ENCODE measurements around the gene RYR2. TPM values are rescaled to one million over a fixed set of nuclear protein-coding genes. Genes with fewer than 3 reads are reported as not detected.

The RYR2 gene
- total and polyA plus RNA-seq, 9 of the 15 experiments (the other 6 are each of a cell fraction or from before 2014, with no cell fraction given), result 0.03 to 0.42 (median 0.14) TPM

DNA sequence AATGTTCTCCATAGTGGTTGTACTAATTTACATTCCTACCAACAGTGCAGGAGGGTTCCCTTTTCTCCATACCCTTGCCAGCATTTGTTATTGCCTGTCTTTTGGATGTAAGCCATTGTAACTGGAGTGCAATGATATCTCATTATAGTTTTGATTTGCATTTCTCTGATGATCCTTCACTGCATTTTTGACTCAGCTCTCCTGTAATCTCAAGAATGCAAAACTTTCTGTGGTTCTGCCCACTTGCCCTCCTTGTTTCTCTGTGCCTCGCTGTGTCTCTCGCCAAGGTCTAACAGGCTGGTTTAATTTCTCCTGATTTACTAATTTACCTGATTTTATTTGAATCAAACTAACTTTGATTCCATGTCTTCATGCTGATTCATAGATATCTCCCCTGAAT, 440.8 kb downstream of the RYR2 start:
- in situ Hi-C loops (cut with MboI), result no loop called here
- no peak overlapping the region for H3K4me3 ChIP-seq
- 0% methylated on average over 2 of the region's 2 CpGs for WGBS (ENCODE audit: insufficient coverage, low coverage, missing lambda C conversion rate)
- no peak overlapping the region for H3K9ac ChIP-seq (ENCODE audit: insufficient read depth in 1 of 2, low read depth in 2 of 2, low read length in 2 of 2)
- H3K4me2 ChIP-seq (ENCODE audit: insufficient read depth, low read length), result no peak overlapping the region
- H3K9me1 ChIP-seq (ENCODE audit: control insufficient read depth, insufficient read depth, low read length), result no peaks in the 10 kb centered on the region
- intact Hi-C loops (cut with micrococcal nuclease), result no loop called here
- no peak overlapping the region for H2AFZ ChIP-seq (ENCODE audit: low read depth, low read length)
- H3K9me3 ChIP-seq (replicated peaks; ENCODE audit: control insufficient read depth, insufficient read depth, low read depth, low read length), result no peaks in the 10 kb centered on the region; the same call in 1 of the 2 replicates
- TF ChIP-seq IFI16 (CRISPR knock-in tag; IDR thresholded peaks at IDR 0.05), result no peak
- no peak for ATAC-seq
- POLR2A ChIA-PET, result no interaction called here
- H3K27me3 ChIP-seq (ENCODE audit: control insufficient read depth in 2 of 2, insufficient read depth in 2 of 2, low read length in 2 of 2), result no peaks in the 10 kb centered on the region
- no peaks in the 10 kb centered on the region for H3K79me2 ChIP-seq (ENCODE audit: control insufficient read depth, insufficient read depth, low read length)
- no peaks in the 10 kb centered on the region for H4K20me1 ChIP-seq (replicated peaks; ENCODE audit: control insufficient read depth, insufficient read depth, low read length)
- CTCF ChIA-PET (ENCODE audit: low intra/inter-chr PET ratio), result no interaction called here
- no TSS peak for BruUV-seq (replicated peaks)
- no peaks in the 10 kb centered on the region for H3K4me1 ChIP-seq (replicated peaks in 1 of 2; ENCODE audit: control insufficient read depth in 2 of 2, insufficient read depth in 2 of 2, low read length in 2 of 2)
- FAIRE-seq, result no peak
- DNase-seq (ENCODE audit: extremely low read depth in 1 of 4, low spot score in 3 of 4), result no peak
- no peak overlapping the region for H3K27ac ChIP-seq (ENCODE audit: extremely low read depth, low read depth, low read length)
- H3K36me3 ChIP-seq (ENCODE audit: control insufficient read depth, insufficient read depth, low read length), result no peaks in the 10 kb centered on the region

DNA sequence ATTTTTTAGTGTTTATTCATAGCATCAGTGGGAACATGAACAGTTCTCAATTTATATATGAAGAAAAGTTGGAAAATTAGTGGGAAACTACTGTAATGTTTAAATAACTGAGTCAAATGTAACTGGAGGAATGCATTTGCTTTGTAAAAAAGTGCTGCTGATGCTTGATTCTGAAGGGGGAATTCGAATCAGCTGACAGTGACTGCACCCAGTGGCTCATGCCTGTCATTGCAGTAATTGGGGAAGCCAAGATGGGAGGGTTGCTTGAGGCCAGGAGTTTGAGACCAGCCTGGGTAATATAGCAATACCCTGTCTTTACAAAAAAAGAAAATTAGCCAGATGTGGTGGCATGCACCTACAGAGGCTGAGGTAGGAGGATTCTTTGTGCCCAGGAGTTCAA, 450.4 kb downstream of the RYR2 start:
- CTCF ChIA-PET (ENCODE audit: low intra/inter-chr PET ratio), result no interaction called here
- in situ Hi-C loops (cut with MboI), result no loop called here
- BruUV-seq (replicated peaks), result no TSS peak
- TF ChIP-seq, protein P1, sequence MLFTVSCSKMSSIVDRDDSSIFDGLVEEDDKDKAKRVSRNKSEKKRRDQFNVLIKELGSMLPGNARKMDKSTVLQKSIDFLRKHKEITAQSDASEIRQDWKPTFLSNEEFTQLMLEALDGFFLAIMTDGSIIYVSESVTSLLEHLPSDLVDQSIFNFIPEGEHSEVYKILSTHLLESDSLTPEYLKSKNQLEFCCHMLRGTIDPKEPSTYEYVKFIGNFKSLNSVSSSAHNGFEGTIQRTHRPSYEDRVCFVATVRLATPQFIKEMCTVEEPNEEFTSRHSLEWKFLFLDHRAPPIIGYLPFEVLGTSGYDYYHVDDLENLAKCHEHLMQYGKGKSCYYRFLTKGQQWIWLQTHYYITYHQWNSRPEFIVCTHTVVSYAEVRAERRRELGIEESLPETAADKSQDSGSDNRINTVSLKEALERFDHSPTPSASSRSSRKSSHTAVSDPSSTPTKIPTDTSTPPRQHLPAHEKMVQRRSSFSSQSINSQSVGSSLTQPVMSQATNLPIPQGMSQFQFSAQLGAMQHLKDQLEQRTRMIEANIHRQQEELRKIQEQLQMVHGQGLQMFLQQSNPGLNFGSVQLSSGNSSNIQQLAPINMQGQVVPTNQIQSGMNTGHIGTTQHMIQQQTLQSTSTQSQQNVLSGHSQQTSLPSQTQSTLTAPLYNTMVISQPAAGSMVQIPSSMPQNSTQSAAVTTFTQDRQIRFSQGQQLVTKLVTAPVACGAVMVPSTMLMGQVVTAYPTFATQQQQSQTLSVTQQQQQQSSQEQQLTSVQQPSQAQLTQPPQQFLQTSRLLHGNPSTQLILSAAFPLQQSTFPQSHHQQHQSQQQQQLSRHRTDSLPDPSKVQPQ (CRISPR knock-in tag; IDR thresholded peaks at IDR 0.05; ENCODE audit: borderline replicate concordance), result no peak
- TF ChIP-seq, protein P2, sequence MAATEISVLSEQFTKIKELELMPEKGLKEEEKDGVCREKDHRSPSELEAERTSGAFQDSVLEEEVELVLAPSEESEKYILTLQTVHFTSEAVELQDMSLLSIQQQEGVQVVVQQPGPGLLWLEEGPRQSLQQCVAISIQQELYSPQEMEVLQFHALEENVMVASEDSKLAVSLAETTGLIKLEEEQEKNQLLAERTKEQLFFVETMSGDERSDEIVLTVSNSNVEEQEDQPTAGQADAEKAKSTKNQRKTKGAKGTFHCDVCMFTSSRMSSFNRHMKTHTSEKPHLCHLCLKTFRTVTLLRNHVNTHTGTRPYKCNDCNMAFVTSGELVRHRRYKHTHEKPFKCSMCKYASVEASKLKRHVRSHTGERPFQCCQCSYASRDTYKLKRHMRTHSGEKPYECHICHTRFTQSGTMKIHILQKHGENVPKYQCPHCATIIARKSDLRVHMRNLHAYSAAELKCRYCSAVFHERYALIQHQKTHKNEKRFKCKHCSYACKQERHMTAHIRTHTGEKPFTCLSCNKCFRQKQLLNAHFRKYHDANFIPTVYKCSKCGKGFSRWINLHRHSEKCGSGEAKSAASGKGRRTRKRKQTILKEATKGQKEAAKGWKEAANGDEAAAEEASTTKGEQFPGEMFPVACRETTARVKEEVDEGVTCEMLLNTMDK (IDR thresholded peaks at IDR 0.05; ENCODE audit: borderline replicate concordance, insufficient read depth, low read depth, low read length, poor library complexity, severe bottlenecking), result no peak
- TF ChIP-seq CBX5 (IDR thresholded peaks at IDR 0.05; ENCODE audit: borderline replicate concordance, low read depth), result no peak
- TF ChIP-seq, protein P3, sequence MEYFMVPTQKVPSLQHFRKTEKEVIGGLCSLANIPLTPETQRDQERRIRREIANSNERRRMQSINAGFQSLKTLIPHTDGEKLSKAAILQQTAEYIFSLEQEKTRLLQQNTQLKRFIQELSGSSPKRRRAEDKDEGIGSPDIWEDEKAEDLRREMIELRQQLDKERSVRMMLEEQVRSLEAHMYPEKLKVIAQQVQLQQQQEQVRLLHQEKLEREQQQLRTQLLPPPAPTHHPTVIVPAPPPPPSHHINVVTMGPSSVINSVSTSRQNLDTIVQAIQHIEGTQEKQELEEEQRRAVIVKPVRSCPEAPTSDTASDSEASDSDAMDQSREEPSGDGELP (CRISPR knock-in tag; IDR thresholded peaks at IDR 0.05; ENCODE audit: borderline replicate concordance), result no peak
- TF ChIP-seq, protein P4, sequence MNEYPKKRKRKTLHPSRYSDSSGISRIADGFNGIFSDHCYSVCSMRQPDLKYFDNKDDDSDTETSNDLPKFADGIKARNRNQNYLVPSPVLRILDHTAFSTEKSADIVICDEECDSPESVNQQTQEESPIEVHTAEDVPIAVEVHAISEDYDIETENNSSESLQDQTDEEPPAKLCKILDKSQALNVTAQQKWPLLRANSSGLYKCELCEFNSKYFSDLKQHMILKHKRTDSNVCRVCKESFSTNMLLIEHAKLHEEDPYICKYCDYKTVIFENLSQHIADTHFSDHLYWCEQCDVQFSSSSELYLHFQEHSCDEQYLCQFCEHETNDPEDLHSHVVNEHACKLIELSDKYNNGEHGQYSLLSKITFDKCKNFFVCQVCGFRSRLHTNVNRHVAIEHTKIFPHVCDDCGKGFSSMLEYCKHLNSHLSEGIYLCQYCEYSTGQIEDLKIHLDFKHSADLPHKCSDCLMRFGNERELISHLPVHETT (CRISPR knock-in tag; conservative IDR thresholded peaks at IDR 0.05 in 1 of 2, IDR thresholded peaks at IDR 0.05 in 1 of 2), result no peak
- TF ChIP-seq HIVEP1 (CRISPR knock-in tag; IDR thresholded peaks at IDR 0.05), result no peak
- TF ChIP-seq KDM1A (IDR thresholded peaks at IDR 0.05), result no peak

More for the DNA sequence above, 450.4 kb downstream of the RYR2 start:
- no peaks in the 10 kb centered on the region for H3K4me1 ChIP-seq (replicated peaks in 1 of 2; ENCODE audit: control insufficient read depth in 2 of 2, insufficient read depth in 2 of 2, low read length in 2 of 2)
- intact Hi-C loops (cut with micrococcal nuclease), result no loop called here
- no peak overlapping the region for H3K27ac ChIP-seq (ENCODE audit: extremely low read depth, low read depth, low read length)
- no peaks in the 10 kb centered on the region for H4K20me1 ChIP-seq (replicated peaks; ENCODE audit: control insufficient read depth, insufficient read depth, low read length)
- ATAC-seq, result no peak
- no peak for FAIRE-seq
- POLR2A ChIA-PET, result no interaction called here
- no peaks in the 10 kb centered on the region for H3K9me3 ChIP-seq (replicated peaks; ENCODE audit: control insufficient read depth, insufficient read depth, low read depth, low read length)
- H3K9ac ChIP-seq (ENCODE audit: insufficient read depth in 1 of 2, low read depth in 2 of 2, low read length in 2 of 2), result no peak overlapping the region
- no peaks in the 10 kb centered on the region for H3K9me1 ChIP-seq (ENCODE audit: control insufficient read depth, insufficient read depth, low read length)
- H3K4me3 ChIP-seq, result no peak overlapping the region
- 0% methylated on average over 1 of the region's 1 CpG for WGBS (ENCODE audit: insufficient coverage, low coverage, missing lambda C conversion rate)
- no peaks in the 10 kb centered on the region for H3K79me2 ChIP-seq (ENCODE audit: control insufficient read depth, insufficient read depth, low read length)
- H2AFZ ChIP-seq (ENCODE audit: low read depth, low read length), result no peak overlapping the region
- no peaks in the 10 kb centered on the region for H3K36me3 ChIP-seq (ENCODE audit: control insufficient read depth, insufficient read depth, low read length)
- DNase-seq (ENCODE audit: extremely low read depth in 1 of 4, low spot score in 3 of 4), result no peak
- no peaks in the 10 kb centered on the region for H3K27me3 ChIP-seq (ENCODE audit: control insufficient read depth in 2 of 2, insufficient read depth in 2 of 2, low read length in 2 of 2)
- H3K4me2 ChIP-seq (ENCODE audit: insufficient read depth, low read length), result no peak overlapping the region
